HCT116 (cell line): ENCODE measurements around the gene MAP1LC3B2. TPM values are rescaled to one million over a fixed set of nuclear protein-coding genes. Genes with fewer than 3 reads are reported as not detected.

Experiments
- ATAC-seq: fragments of 200-7000 bp; cut with Tn5 transposase; 2 replicates; pipeline ENCODE4 v1.9.1; 2020; ENCODE audit warnings: mild to moderate bottlenecking, moderate library complexity
- BruUV-seq: library from RNA; stranded (reverse); fragments of 400-500 nt; replicated peaks from 2 replicates; lab custom pipeline; 2021; lab: Mats Ljungman, UMichigan
- CTCF ChIA-PET: fragments of 300-600 bp; sonication (Branson Sonifier 250); formaldehyde crosslinking; loops from one replicate; lab custom pipeline; 2021; ENCODE audit warnings: antibody characterized with exemption; lab: Charles Lee
- POLR2A ChIA-PET: fragments of 300-600, 350-600 bp; sonication (Branson Sonifier 250); formaldehyde crosslinking; loops from one replicate; lab custom pipeline; 2021; ENCODE audit warnings: antibody characterized with exemption; lab: Charles Lee
- RAD21 ChIA-PET, 2 experiments: fragments of 300-600 bp; sonication (Branson Sonifier 250); formaldehyde crosslinking; loops; one replicate each; lab custom pipeline; 2023; ENCODE audit warnings: low total read pairs in 2 of 2; ENCODE audit not compliant: uncharacterized antibody in 2 of 2, unreplicated experiment in 2 of 2, low non-redundant PET in 1 of 2; lab: Charles Lee
- DNase-seq: peaks from one replicate; pipeline ENCODE4 v3.0.0-alpha.2; 2010; ENCODE audit warnings: low read depth, low spot score
- H2AFZ ChIP-seq: fragments of 200-600 bp; shearing (Covaris generic), sonication (generic); 2 replicates; pipeline ENCODE4 v1.6.1; 2017; ENCODE audit warnings: low read depth, mixed run types, mixed read lengths, antibody characterized with exemption, low read length; ENCODE audit not compliant: poor library complexity, severe bottlenecking
- H3K27ac ChIP-seq: 2 replicates; pipeline ENCODE4 v1.5.1; 2012; ENCODE audit warnings: low read depth, low read length
- H3K27me3 ChIP-seq: fragments of 200-600 bp; sonication (generic); 2 replicates; pipeline ENCODE4 v1.6.1; 2016; ENCODE audit warnings: mixed run types, low read length, mixed read lengths; ENCODE audit not compliant: insufficient read depth
- H3K36me3 ChIP-seq, 2 experiments: fragments of 200-500 bp in 1 of 2; fragments of 200-600 bp in 1 of 2; sonication (Bioruptor generic) in 1 of 2; sonication (generic) in 1 of 2; 2 replicates each; pipeline versions ENCODE4 v1.5.1 to v1.6.1; 2014 to 2016; ENCODE audit warnings: low read length in 2 of 2, inconsistent platforms in 1 of 2, mixed read lengths in 1 of 2, mixed run types in 1 of 2; ENCODE audit not compliant: insufficient read depth in 2 of 2, control insufficient read depth in 1 of 2
- H3K4me1 ChIP-seq, 2 experiments: fragments of 200-600 bp in 1 of 2; sonication (generic) in 1 of 2; 2 replicates each; pipeline versions ENCODE4 v1.5.1 to v1.6.1; 2012 to 2017; ENCODE audit warnings: low read length in 2 of 2, inconsistent platforms in 1 of 2, mild to moderate bottlenecking in 1 of 2, mixed read lengths in 1 of 2, mixed run types in 1 of 2, moderate library complexity in 1 of 2; ENCODE audit not compliant: insufficient read depth in 2 of 2, control insufficient read depth in 1 of 2
- H3K4me2 ChIP-seq: fragments of 200-600 bp; sonication (generic); 2 replicates; pipeline ENCODE4 v1.6.1; 2017; ENCODE audit warnings: mixed run types, low read length, mixed read lengths
- H3K4me3 ChIP-seq, 2 experiments: fragments of 200-600 bp in 1 of 2; sonication (generic) in 1 of 2; replicated peaks in 1 of 2; 2 replicates each; pipeline ENCODE4 v1.5.1; 2011 to 2016; ENCODE audit warnings: low read length in 2 of 2, control low read depth in 1 of 2, low read depth in 1 of 2, mild to moderate bottlenecking in 1 of 2, mixed read lengths in 1 of 2, mixed run types in 1 of 2
- H3K79me2 ChIP-seq: fragments of 200-600 bp; sonication (generic); 2 replicates; pipeline ENCODE4 v1.6.1; 2017; ENCODE audit warnings: mild to moderate bottlenecking, mixed run types, low read length, moderate library complexity, mixed read lengths; ENCODE audit not compliant: insufficient read depth
- H3K9ac ChIP-seq: fragments of 200-600 bp; sonication (generic); 2 replicates; pipeline ENCODE4 v1.6.1; 2016; ENCODE audit warnings: low read length, mixed read lengths
- H3K9me2 ChIP-seq: fragments of 200-600 bp; sonication (generic), shearing (Covaris generic); 2 replicates; pipeline ENCODE4 v1.6.1; 2017; ENCODE audit warnings: mixed run types, mild to moderate bottlenecking, moderate library complexity; ENCODE audit not compliant: insufficient read depth
- H3K9me3 ChIP-seq, 2 experiments: fragments of 200-500 bp in 1 of 2; fragments of 200-600 bp in 1 of 2; sonication (Bioruptor generic) in 1 of 2; sonication (generic) in 1 of 2; 2 replicates each; pipeline ENCODE4 v1.6.1; 2014 to 2017; ENCODE audit warnings: low read length in 2 of 2, mixed read lengths in 2 of 2, inconsistent platforms in 1 of 2, low read depth in 1 of 2, mild to moderate bottlenecking in 1 of 2, mixed run types in 1 of 2, moderate library complexity in 1 of 2; ENCODE audit not compliant: control insufficient read depth in 1 of 2, insufficient read depth in 1 of 2
- H4K20me1 ChIP-seq: fragments of 200-600 bp; sonication (generic), shearing (Covaris generic); 2 replicates; pipeline ENCODE4 v1.6.1; 2017; ENCODE audit warnings: mixed run types, mild to moderate bottlenecking, moderate library complexity; ENCODE audit not compliant: insufficient read depth
- CTCF ChIP-seq, 3 experiments: fragments of 200-600 bp in 1 of 3; sonication (generic) in 1 of 3; IDR thresholded peaks in 2 of 3; conservative IDR thresholded peaks in 1 of 3; 2 replicates each; pipeline ENCODE4 v1.5.1; 2012 to 2017; ENCODE audit warnings: low read depth in 2 of 3, low read length in 2 of 3, antibody characterized with exemption in 1 of 3, borderline replicate concordance in 1 of 3, control low read depth in 1 of 3, mild to moderate bottlenecking in 1 of 3, mixed read lengths in 1 of 3, mixed run types in 1 of 3, moderate library complexity in 1 of 3; ENCODE audit not compliant: insufficient read depth in 1 of 3
- ELF1 ChIP-seq: IDR thresholded peaks from 2 replicates; pipeline ENCODE4 v1.6.1; 2012; ENCODE audit warnings: low read depth, borderline replicate concordance
- MAX ChIP-seq: IDR thresholded peaks from 2 replicates; pipeline ENCODE4 v1.6.1; 2012
- POLR2A ChIP-seq: IDR thresholded peaks from 2 replicates; pipeline ENCODE4 v1.7.0; 2011; ENCODE audit warnings: borderline replicate concordance; ENCODE audit not compliant: insufficient read depth, insufficient read length; ENCODE audit errors: extremely low read depth
- SRF ChIP-seq: IDR thresholded peaks from 2 replicates; pipeline ENCODE4 v1.6.1; 2012; ENCODE audit warnings: low read depth
- TCF7L2 ChIP-seq: IDR thresholded peaks from 2 replicates; pipeline ENCODE4 v1.7.0; 2011; ENCODE audit warnings: borderline replicate concordance, inconsistent platforms; ENCODE audit not compliant: insufficient read depth, insufficient read length; ENCODE audit errors: extremely low read depth
- intact Hi-C: fragments of 100-400 bp; cut with micrococcal nuclease; formaldehyde crosslinking; loops from 2 replicates; pipeline ENCODE4 v1.10.0; 2022
- total RNA-seq: library from RNA; stranded (reverse); gene quantifications from one replicate; pipeline ENCODE4 v1.2.1, GENCODE V29; 2021; ENCODE audit not compliant: unreplicated experiment
- TF ChIP-seq, protein P1 (sequence below): IDR thresholded peaks from 2 replicates; pipeline ENCODE4 v1.6.1; 2012; ENCODE audit warnings: low read depth

MAP1LC3B2 gene
- total RNA-seq, 1 experiment from 2014 or later = 4.7 TPM

DNA sequence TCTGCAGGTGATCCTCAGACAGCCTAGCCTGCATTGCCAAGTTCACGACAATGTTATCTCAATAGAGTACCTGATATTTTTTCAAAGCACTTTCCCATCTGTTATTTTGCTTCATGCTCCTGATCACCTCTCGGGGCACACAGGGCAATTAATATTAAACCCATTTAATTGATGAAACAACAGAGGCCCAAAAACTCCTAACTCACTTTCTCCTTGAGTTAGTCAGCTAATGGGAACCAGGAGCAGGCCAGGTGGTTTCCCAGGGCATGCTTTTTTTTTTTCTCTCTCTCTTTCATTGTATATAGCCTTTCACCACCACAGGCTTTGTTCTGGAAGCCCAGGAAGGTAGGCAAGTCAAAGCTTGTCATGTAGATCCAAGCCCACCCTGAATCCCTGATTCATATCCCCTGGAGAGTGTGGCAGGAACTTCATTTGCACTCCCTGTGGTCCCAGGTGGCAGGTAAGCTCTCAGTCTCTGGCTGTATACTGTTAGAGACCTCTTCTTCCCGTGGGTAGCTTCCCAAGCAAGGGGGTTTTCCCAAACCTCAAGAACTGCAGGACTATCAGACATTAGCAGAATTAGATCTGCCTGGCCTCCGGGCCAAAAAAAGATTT lies 41.6 kb upstream of the MAP1LC3B2 start:
- no peak overlapping the region for H3K4me3 ChIP-seq
- no peaks in the 10 kb centered on the region for H4K20me1 ChIP-seq
- H3K27ac ChIP-seq = no peak overlapping the region
- intact Hi-C loops = no loop called here
- H3K79me2 ChIP-seq = no peaks in the 10 kb centered on the region
- no peak for DNase-seq
- TF ChIP-seq TCF7L2 (no peak), ELF1 (no peak), POLR2A (no peak), CTCF (IDR thresholded peaks at IDR 0.05 in 2 of 3, conservative IDR thresholded peaks at IDR 0.05 in 1 of 3; ENCODE audit: borderline replicate concordance in 1 of 3, insufficient read depth in 1 of 3, low read depth in 2 of 3, low read length in 2 of 3) (no peak), SRF (no peak), MAX (no peak)
- TF ChIP-seq, protein P1, sequence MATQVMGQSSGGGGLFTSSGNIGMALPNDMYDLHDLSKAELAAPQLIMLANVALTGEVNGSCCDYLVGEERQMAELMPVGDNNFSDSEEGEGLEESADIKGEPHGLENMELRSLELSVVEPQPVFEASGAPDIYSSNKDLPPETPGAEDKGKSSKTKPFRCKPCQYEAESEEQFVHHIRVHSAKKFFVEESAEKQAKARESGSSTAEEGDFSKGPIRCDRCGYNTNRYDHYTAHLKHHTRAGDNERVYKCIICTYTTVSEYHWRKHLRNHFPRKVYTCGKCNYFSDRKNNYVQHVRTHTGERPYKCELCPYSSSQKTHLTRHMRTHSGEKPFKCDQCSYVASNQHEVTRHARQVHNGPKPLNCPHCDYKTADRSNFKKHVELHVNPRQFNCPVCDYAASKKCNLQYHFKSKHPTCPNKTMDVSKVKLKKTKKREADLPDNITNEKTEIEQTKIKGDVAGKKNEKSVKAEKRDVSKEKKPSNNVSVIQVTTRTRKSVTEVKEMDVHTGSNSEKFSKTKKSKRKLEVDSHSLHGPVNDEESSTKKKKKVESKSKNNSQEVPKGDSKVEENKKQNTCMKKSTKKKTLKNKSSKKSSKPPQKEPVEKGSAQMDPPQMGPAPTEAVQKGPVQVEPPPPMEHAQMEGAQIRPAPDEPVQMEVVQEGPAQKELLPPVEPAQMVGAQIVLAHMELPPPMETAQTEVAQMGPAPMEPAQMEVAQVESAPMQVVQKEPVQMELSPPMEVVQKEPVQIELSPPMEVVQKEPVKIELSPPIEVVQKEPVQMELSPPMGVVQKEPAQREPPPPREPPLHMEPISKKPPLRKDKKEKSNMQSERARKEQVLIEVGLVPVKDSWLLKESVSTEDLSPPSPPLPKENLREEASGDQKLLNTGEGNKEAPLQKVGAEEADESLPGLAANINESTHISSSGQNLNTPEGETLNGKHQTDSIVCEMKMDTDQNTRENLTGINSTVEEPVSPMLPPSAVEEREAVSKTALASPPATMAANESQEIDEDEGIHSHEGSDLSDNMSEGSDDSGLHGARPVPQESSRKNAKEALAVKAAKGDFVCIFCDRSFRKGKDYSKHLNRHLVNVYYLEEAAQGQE = no peak
- ChIA-PET RAD21 (no interaction called here), POLR2A (no interaction called here), CTCF (no interaction called here)
- H2AFZ ChIP-seq = no peak overlapping the region
- no peak for ATAC-seq
- BruUV-seq = no TSS peak
- peaks cover 42 to 67% of the 10 kb centered on the region in 2 experiments for H3K4me1 ChIP-seq
- no peaks in the 10 kb centered on the region for H3K36me3 ChIP-seq
- no peaks in the 10 kb centered on the region for H3K9me3 ChIP-seq
- no peak overlapping the region for H3K9ac ChIP-seq
- H3K4me2 ChIP-seq = no peak overlapping the region
- no peaks in the 10 kb centered on the region for H3K27me3 ChIP-seq
- H3K9me2 ChIP-seq = no peaks in the 10 kb centered on the region
